GM21529 (cell line): ENCODE results near the gene PTPN11.

ENCODE experiments used
- ATAC-seq: cut with Tn5 transposase; IDR thresholded peaks from one replicate; pipeline ENCODE4 v1.9.1; 2021; ENCODE audit not compliant: unreplicated experiment

Gene PTPN11

DNA sequence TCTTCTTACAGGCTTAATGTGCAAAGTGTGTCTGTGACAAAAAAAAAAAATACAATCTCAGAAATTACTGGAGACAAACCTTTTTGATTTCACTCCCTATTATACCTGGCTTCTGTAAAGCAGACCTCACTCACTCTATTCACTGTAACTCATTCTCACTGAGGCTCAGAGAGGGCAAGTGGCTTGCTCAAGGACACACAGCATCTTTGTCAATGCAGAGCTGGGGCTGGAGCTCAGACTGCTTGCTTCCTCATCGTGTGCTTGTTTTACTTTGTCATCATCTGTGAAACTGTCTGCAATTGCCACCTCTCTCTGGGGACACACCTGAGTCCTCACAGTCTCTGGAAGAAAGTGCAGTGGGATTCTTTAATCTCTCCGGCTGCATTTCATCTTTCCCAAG, 120.0 kb downstream of the PTPN11 start:
- no peak for ATAC-seq

DNA sequence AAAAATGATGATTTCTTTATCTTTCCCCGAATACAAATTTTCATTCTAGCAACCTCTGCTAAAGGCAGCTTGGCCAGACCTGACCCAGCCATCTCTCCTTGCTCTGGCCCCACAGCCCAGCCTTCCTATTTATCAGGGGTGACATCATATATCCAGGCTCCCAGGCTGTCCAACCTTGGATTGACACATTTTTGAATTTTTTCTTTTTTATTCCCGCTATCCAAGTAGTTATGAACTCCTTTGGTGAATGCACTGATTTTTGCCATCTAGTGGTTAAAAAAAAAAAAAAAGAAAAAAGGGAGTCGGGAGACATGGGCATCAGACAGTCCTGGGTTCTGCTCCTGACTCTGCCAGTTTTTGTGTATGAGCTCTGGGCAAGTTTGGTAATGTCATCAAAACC, 120.5 kb downstream of the PTPN11 start:
- ATAC-seq, result no peak

DNA sequence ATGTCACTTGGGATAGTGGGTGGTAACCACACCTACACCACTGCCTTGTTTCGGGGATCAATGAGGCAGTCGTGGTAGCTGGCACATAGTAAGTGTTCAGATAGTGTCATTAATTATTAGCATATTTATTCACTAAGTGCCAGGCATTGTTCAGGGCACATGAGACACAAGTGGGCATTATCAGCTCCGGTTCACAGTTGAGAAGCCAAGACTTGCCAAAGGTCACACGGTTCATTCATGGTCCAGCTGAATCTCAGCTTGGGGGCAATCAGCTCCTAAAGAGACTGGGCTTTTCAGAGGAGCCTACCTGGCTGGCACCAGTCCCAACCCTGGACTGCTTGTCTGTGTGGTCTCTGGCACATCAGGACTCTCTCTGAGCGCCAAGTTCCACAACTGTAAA, 121.3 kb downstream of the PTPN11 start:
- no peak for ATAC-seq

GRCh38 chr12:112543751-112544150, 125.0 kb downstream of the PTPN11 start:
- no peak for ATAC-seq

DNA sequence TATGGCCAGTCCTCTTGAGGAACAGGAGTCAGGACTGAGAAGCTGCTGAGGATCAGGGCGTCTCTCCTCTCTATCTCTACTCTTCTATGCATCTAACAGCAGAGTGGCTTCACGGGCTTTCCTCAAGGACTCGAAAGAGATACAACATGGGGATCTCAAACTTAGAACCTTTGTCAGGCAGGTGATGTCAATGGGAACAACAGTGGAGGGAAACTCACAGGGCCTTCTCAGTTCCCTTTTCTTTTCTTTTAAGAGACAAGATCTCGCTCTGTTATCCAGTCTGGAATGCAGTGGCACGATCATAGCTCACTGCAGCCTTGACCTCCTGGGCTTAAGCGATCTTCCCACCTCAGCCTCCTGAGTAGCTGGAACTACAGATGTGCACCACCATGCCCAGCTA, 127.6 kb downstream of the PTPN11 start:
- no peak for ATAC-seq

GRCh38 chr12:112546996-112547395, 128.2 kb downstream of the PTPN11 start:
- ATAC-seq, result no peak

DNA sequence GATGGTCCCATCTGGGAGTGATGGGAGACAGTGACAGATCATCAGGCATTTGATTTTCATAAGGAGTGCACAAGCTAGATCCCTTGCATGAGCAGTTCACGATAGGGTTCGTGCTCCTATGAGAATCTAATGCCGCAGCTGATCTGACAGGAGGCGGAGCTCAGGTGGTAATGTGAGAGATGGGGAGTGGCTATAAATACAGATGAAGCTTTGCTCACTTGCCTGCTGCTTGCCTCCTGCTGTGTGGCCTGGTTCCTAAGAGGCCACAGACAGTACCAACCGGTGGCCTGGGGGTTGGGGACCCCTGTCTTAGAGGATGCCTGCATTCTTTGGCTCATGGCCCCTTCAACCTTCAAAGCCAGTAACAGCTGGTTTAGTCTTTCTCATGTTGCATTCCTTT, 130.3 kb downstream of the PTPN11 start:
- no peak for ATAC-seq

GRCh38 chr12:112551681-112552080, 132.9 kb downstream of the PTPN11 start:
- ATAC-seq, result no peak

DNA sequence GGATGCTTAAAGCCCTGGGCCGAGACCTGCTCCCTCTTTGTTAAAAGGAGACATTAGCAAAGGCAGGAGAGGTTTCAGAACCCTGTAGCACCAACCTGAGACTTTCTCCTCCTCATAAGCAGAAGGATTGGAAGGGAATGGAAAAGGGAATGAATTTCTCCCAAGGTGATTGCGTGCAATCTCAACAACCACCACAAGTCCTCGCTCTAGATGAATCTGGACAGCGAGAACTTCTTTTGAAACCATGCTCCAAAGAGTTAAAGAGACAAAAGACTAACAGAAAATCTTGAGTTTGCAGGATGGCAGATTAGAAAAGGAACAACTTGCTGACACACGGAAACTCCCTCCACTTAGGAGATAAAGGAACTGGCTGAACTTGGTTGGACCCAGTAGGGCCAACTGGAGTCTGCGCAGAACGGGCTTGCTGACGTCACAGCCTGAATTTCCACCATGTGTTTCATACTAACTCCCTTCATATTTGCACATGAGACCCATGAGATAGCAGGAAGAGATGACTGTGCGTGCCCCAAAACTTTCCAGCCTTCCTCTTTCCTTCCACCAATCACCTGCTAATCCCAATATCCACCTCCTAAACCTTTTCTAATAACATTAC, 137.0 kb downstream of the PTPN11 start:
- no peak for ATAC-seq

- ATAC-seq, result no peak
Observed at GRCh38 chr12:112557951-112558630, 139.3 kb downstream of the PTPN11 start.
